Breast epithelium (tissue), 3 donors: Measurements from ENCODE around the gene RAB6A.

Experiments used
- CTCF ChIP-seq, 3 donors: fragments of 450-650 bp; IDR thresholded peaks; one replicate each; pipeline ENCODE4 v1.5.1; 2016 to 2017; ENCODE audit warnings: antibody characterized with exemption in 3 of 3, mild to moderate bottlenecking in 3 of 3, moderate library complexity in 3 of 3
- POLR2A ChIP-seq: fragments of 450-650 bp; IDR thresholded peaks from one replicate; pipeline ENCODE4 v1.6.1; 2016; ENCODE audit warnings: antibody characterized with exemption, mild to moderate bottlenecking, moderate library complexity

GRCh38 chr11:73797457-73797856, 36.6 kb upstream of the RAB6A start:
- TF ChIP-seq CTCF (IDR thresholded peaks at IDR 0.05) (no peak), POLR2A (no peak)
